ENCODE results near the gene B4GALT1. TPM values are rescaled to one million over a fixed set of nuclear protein-coding genes. Genes with fewer than 3 reads are reported as not detected.
"Not testable (repeated sequence)": the region's sequence is repeated elsewhere in the genome, so short reads cannot be mapped to it uniquely, and the experiment has no call there.

Gene B4GALT1
- total RNA-seq, 4 donors from 2014 or later = 88.3 to 119 (median 103) TPM

DNA sequence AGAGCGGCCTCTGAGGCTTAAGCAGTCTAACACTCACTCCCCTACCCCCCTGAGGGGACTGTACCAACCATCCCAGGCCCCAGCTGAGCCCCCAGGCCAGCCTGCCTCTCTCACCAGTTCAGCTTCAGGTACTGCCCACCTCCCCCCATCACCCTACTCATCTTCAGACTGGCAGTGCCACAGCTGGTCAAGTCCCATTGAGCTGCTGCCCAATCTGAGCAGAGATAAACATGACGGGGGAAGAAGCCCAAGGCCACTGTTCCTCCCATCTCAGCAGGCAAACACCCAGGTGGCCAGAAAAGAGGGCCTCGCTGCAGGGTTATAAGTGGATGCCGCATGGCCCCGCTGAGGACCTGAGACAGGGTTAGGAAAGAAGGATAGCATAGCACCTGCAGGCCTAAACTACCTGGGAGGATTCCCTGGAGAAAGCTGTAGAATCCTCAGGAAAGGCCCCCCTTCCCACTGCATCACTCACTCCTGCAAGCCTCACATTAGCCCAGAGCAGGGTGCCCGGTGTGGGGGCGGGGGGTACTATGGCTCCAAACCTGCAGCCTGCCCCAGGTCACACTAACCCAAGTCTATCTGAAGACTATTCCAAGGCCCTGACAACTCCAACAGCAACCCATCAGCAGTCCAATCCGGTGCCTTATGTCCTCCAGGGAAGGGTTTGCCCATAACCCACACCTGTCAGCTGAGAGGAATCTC, 3.6 kb downstream of the B4GALT1 start:
- no peaks in the 10 kb centered on the region for H3K27me3 ChIP-seq
- no peak for DNase-seq
- intact Hi-C loops (cut with DNase I) = no loop called here
- H3K27ac ChIP-seq = peak overlapping the region; percentile 98 to 99 (median 99)
- peaks cover 72% of the 10 kb centered on the region in 2 donors for H3K4me1 ChIP-seq
- H3K36me3 ChIP-seq = no peaks in the 10 kb centered on the region
- TF ChIP-seq POLR2A (IDR thresholded peaks at IDR 0.05) (no peak), CTCF (IDR thresholded peaks at IDR 0.05) (no peak)
- H3K9me3 ChIP-seq = no peaks in the 10 kb centered on the region
- H3K4me3 ChIP-seq (replicated peaks in 1 of 3) = peak overlapping the region in 1 of 3 donors; percentile 83
- 51 to 67% methylated on average over 8 of the region's 8 CpGs for WGBS, 2 donors

GRCh38 chr9:33162721-33163311, 4.3 kb downstream of the B4GALT1 start:
- TF ChIP-seq CTCF (IDR thresholded peaks at IDR 0.05) (no peak), POLR2A (IDR thresholded peaks at IDR 0.05) (peak in 1 of 2 donors; percentile 62)
- intact Hi-C loops (cut with DNase I) = no loop called here
- DNase-seq = peak; percentile 81
- Histone ChIP-seq H3K27me3 (no peaks in the 10 kb centered on the region), H3K4me1 (peaks cover 72 to 73% of the 10 kb centered on the region in 2 donors), H3K36me3 (no peaks in the 10 kb centered on the region), H3K27ac (peak overlapping the region; percentile 98 to 99 (median 99)), H3K9me3 (no peaks in the 10 kb centered on the region), H3K4me3 (replicated peaks in 1 of 3) (peak overlapping the region in 1 of 3 donors; percentile 83)
- 27 to 37% methylated on average over 7 to 9 of the region's 9 CpGs for WGBS, 2 donors

DNA sequence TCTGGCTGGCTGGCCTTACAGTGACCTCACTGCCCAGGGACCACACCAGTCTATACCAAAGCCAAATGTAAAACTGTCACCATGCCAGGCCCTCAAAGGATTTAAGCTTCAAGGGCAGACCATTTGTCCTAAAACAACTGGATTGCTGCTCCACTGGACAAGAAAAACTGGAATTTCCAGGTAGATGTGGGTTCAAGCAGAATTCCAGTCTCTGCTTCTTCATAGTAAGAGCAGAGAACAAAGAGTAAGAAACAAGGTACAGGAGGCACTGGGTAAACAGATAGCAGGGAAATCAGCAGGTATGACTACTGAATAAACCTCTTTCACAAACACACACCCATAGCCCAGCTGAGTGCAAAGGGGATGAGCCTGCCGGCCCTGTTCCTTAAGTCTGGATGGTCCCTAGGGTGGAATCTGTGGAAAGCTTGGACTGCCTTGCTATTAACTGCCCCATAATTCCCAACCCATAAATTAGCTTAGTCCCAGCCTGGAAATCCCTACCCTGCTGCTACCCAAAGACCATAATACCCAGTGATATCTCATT, 5.5 kb downstream of the B4GALT1 start:
- no peaks in the 10 kb centered on the region for H3K36me3 ChIP-seq
- no peak for TF ChIP-seq CTCF (IDR thresholded peaks at IDR 0.05)
- peak in 1 of 2 donors; percentile 50 for TF ChIP-seq POLR2A (IDR thresholded peaks at IDR 0.05)
- 0% methylated on average over 1 of the region's 1 CpG for WGBS, 2 donors
- peaks cover 78 to 81% of the 10 kb centered on the region in 2 donors for H3K4me1 ChIP-seq
- intact Hi-C loops (cut with DNase I) = no loop called here
- no peaks in the 10 kb centered on the region for H3K27me3 ChIP-seq
- peak overlapping the region; percentile 98 to 99 (median 99) for H3K27ac ChIP-seq
- peak overlapping the region in 1 of 3 donors; percentile 12 for H3K4me3 ChIP-seq (replicated peaks in 1 of 3)
- peak; percentile 92 to 94 for DNase-seq
- H3K9me3 ChIP-seq = no peaks in the 10 kb centered on the region

GRCh38 chr9:33161011-33161588, 6.0 kb downstream of the B4GALT1 start:
- intact Hi-C loops (cut with DNase I) = no loop called here
- no peaks in the 10 kb centered on the region for H3K36me3 ChIP-seq
- H3K9me3 ChIP-seq = no peaks in the 10 kb centered on the region
- DNase-seq = peak; percentile 88 to 90
- H3K27me3 ChIP-seq = no peaks in the 10 kb centered on the region
- peak overlapping the region in 1 of 3 donors; percentile 12 for H3K4me3 ChIP-seq (replicated peaks in 1 of 3)
- H3K27ac ChIP-seq = peak overlapping the region; percentile 98 to 99 (median 99)
- H3K4me1 ChIP-seq = peaks cover 81 to 86% of the 10 kb centered on the region in 2 donors
- 17 to 23% methylated on average over 6 of the region's 6 CpGs for WGBS, 2 donors
- TF ChIP-seq CTCF (IDR thresholded peaks at IDR 0.05) (no peak), POLR2A (IDR thresholded peaks at IDR 0.05) (peak in 1 of 2 donors; percentile 51)

DNA sequence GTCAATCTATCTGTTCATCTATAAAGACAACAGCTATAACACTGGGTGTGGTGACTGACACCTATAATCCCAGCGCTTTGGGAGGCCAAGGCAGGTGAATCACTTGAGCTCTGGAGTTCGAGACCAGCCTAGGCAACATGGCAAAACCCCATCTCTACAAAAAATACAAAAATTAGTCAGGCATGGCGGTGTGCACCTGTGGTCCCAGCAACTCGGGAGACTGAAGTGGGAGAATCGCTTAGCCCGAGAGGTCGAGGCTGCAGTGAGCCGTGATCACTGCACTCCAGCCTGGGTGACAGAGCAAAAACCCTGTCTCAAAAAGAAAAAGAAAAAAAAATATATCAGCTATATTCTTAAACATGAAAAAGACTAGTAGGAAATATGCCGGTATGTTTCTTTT, 6.7 kb downstream of the B4GALT1 start:
- intact Hi-C loops (cut with DNase I); H3K27me3 ChIP-seq; H3K9me3 ChIP-seq; H3K36me3 ChIP-seq; H3K4me3 ChIP-seq (replicated peaks in 1 of 3): not testable (repeated sequence)
- DNase-seq = peak; percentile 54 to 70
- WGBS, 2 donors = 33 to 49% methylated on average over 9 of the region's 9 CpGs
- Histone ChIP-seq H3K4me1 (peaks cover 83 to 93% of the 10 kb centered on the region in 2 donors), H3K27ac (peak overlapping the region; percentile 98 to 99 (median 99))

Data from thyroid gland (tissue), 4 donors.